ENCODE measurements around the gene GRID1.

GRID1 gene

GRCh38 chr10:85615556-85615955, 751.0 kb downstream of the GRID1 start:
- no peak for DNase-seq (ENCODE audit: low read depth)

- DNase-seq (ENCODE audit: low read depth), result no peak
Observed at GRCh38 chr10:85614981-85615380, 751.6 kb downstream of the GRID1 start.

GRCh38 chr10:85614566-85614965, 752.0 kb downstream of the GRID1 start:
- DNase-seq (ENCODE audit: low read depth), result no peak

- no peak for DNase-seq (ENCODE audit: low read depth)
Observed at GRCh38 chr10:85613391-85613790, 753.2 kb downstream of the GRID1 start.

- no peak for DNase-seq (ENCODE audit: low read depth)
Observed at GRCh38 chr10:85612833-85613232, 753.8 kb downstream of the GRID1 start.

GRCh38 chr10:85612378-85612775, 754.2 kb downstream of the GRID1 start:
- DNase-seq (ENCODE audit: low read depth), result no peak

- no peak for DNase-seq (ENCODE audit: low read depth)
Observed at GRCh38 chr10:85611746-85612377, 754.7 kb downstream of the GRID1 start.

GRCh38 chr10:85611093-85611740, 755.4 kb downstream of the GRID1 start:
- no peak for DNase-seq (ENCODE audit: low read depth)

GRCh38 chr10:85610381-85611092, 756.1 kb downstream of the GRID1 start:
- DNase-seq (ENCODE audit: low read depth), result no peak

GRCh38 chr10:85609509-85609908, 757.1 kb downstream of the GRID1 start:
- DNase-seq (ENCODE audit: low read depth), result no peak

- no peak for DNase-seq (ENCODE audit: low read depth)
Observed at GRCh38 chr10:85608706-85609105, 757.9 kb downstream of the GRID1 start.

GRCh38 chr10:85607043-85607695, 759.4 kb downstream of the GRID1 start:
- no peak for DNase-seq (ENCODE audit: low read depth)

- no peak for DNase-seq (ENCODE audit: low read depth)
Observed at GRCh38 chr10:85606401-85606800, 760.2 kb downstream of the GRID1 start.

- DNase-seq (ENCODE audit: low read depth), result no peak
Observed at GRCh38 chr10:85604884-85605283, 761.7 kb downstream of the GRID1 start.

GRCh38 chr10:85604136-85604725, 762.4 kb downstream of the GRID1 start:
- no peak for DNase-seq (ENCODE audit: low read depth)

- DNase-seq (ENCODE audit: low read depth), result no peak
Observed at GRCh38 chr10:85603151-85603940, 763.2 kb downstream of the GRID1 start.

- no peak for DNase-seq (ENCODE audit: low read depth)
Observed at GRCh38 chr10:85602713-85603112, 763.9 kb downstream of the GRID1 start.

- no peak for DNase-seq (ENCODE audit: low read depth)
Observed at GRCh38 chr10:85602306-85602705, 764.3 kb downstream of the GRID1 start.

- DNase-seq (ENCODE audit: low read depth), result no peak
Observed at GRCh38 chr10:85601526-85601925, 765.1 kb downstream of the GRID1 start.

GRCh38 chr10:85600744-85601081, 765.9 kb downstream of the GRID1 start:
- no peak for DNase-seq (ENCODE audit: low read depth)

- no peak for DNase-seq (ENCODE audit: low read depth)
Observed at GRCh38 chr10:85600026-85600743, 766.4 kb downstream of the GRID1 start.

All from HS-5 (cell line).